Chondrocyte (in vitro differentiated cells): Measurements from ENCODE around the gene ZNF8. TPM values are rescaled to one million over a fixed set of nuclear protein-coding genes. Genes with fewer than 3 reads are reported as not detected.

Experiments
- DNase-seq: peaks from one replicate; pipeline ENCODE4 v3.0.0; 2021; ENCODE audit warnings: mixed read lengths, low spot score
- H3K27ac Mint-ChIP-seq: one replicate; pipeline ENCODE4 v1.8.0; 2021; ENCODE audit warnings: mild to moderate bottlenecking, moderate library complexity, mixed read lengths; ENCODE audit not compliant: unreplicated experiment
- H3K27me3 Mint-ChIP-seq: 2 replicates; pipeline ENCODE4 v1.8.0; 2021; ENCODE audit warnings: low read depth, mixed read lengths
- H3K36me3 Mint-ChIP-seq: 2 replicates; pipeline ENCODE4 v1.8.0; 2021; ENCODE audit warnings: low read depth, mixed read lengths
- H3K4me1 Mint-ChIP-seq: 2 replicates; pipeline ENCODE4 v1.8.0; 2021; ENCODE audit warnings: low read depth, mild to moderate bottlenecking, mixed read lengths
- H3K4me3 Mint-ChIP-seq: one replicate; pipeline ENCODE4 v1.8.0; 2021; ENCODE audit warnings: mild to moderate bottlenecking, moderate library complexity, mixed read lengths; ENCODE audit not compliant: unreplicated experiment
- H3K9me3 Mint-ChIP-seq: 2 replicates; pipeline ENCODE4 v1.8.0; 2021; ENCODE audit warnings: low read depth, mixed read lengths
- total RNA-seq: library from RNA; stranded (reverse); gene quantifications from 3 replicates; pipeline ENCODE4 v1.2.1, GENCODE V29; 2021
- TF ChIP-seq, protein P1 (sequence below): fragments of 200-600 bp; sonication (generic); IDR thresholded peaks from 2 replicates; pipeline ENCODE4 v1.5.0; 2021; ENCODE audit warnings: antibody characterized with exemption, mild to moderate bottlenecking, moderate library complexity

ZNF8 gene
- total RNA-seq, 1 donor from 2014 or later, result 8.1 TPM

DNA sequence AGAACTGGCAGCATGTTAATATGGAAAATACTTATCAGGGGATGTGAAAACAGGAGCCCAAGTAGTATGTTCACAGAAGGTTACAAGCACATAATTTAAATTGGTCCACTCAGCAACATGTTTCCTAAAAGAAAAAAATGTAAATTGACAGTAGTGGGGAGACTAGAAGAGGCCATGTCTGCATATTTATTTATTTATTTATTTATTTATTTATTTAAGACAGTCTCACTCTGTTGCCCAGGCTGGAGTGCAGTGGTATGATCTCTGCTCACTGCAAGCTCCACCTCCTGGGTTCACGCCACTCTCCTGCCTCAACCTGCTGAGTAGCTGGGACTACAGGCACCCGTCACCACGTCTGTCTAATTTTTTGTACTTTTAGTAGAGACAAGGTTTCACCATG lies 13.7 kb upstream of the ZNF8 start:
- Mint-ChIP-seq H3K36me3 (peaks cover 72% of the 10 kb centered on the region), H3K27ac (no peak overlapping the region), H3K4me3 (no peak overlapping the region), H3K27me3 (no peaks in the 10 kb centered on the region), H3K4me1 (no peaks in the 10 kb centered on the region), H3K9me3 (peaks cover 47% of the 10 kb centered on the region)
- DNase-seq, result no peak
- TF ChIP-seq, protein P1, sequence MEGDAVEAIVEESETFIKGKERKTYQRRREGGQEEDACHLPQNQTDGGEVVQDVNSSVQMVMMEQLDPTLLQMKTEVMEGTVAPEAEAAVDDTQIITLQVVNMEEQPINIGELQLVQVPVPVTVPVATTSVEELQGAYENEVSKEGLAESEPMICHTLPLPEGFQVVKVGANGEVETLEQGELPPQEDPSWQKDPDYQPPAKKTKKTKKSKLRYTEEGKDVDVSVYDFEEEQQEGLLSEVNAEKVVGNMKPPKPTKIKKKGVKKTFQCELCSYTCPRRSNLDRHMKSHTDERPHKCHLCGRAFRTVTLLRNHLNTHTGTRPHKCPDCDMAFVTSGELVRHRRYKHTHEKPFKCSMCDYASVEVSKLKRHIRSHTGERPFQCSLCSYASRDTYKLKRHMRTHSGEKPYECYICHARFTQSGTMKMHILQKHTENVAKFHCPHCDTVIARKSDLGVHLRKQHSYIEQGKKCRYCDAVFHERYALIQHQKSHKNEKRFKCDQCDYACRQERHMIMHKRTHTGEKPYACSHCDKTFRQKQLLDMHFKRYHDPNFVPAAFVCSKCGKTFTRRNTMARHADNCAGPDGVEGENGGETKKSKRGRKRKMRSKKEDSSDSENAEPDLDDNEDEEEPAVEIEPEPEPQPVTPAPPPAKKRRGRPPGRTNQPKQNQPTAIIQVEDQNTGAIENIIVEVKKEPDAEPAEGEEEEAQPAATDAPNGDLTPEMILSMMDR, result no peak

DNA sequence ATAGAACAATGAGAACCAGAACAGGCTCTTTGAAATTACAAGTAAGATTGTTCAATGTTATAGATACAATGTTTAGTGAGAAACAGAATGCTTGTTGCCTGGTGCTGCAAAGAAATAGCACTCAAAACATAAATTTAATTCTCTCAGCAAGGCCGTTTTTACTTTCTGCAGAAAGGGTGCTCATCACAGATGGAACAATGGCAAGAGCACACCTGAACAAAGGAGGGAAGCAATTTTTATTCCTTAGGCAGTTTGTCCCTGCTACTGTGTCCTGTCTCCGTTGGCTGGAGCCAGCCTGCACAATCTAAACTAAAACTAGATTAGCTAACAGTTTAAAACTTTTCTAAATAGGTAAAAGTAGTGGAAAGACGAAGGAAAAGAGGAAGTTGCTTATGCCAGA lies 10.4 kb upstream of the ZNF8 start:
- no peaks in the 10 kb centered on the region for H3K27me3 Mint-ChIP-seq
- H3K4me3 Mint-ChIP-seq, result no peak overlapping the region
- TF ChIP-seq, protein P1, result no peak
- no peaks in the 10 kb centered on the region for H3K4me1 Mint-ChIP-seq
- H3K36me3 Mint-ChIP-seq, result peaks cover 64% of the 10 kb centered on the region
- no peak overlapping the region for H3K27ac Mint-ChIP-seq
- no peak for DNase-seq
- H3K9me3 Mint-ChIP-seq, result peaks cover 30% of the 10 kb centered on the region

DNA sequence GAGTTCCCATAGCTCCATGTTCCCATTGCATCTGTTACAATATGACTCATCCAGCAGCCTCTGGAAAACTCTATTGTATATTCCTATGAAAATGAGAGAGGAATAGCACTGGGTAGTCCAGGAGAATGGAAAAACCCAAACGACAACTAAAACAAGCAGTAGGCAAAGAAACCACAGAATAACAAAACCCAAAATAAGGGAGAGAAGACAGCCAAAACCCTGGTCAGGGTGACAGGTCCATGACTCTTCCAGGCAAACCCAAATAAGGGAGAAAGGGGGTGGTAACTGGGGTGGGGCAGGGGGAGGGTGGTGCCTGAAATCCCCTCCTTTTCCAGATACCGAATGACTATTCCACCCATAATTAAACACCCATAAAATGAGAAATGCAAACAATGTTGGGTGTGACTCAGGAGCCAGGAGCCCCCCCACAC lies 4.0 kb upstream of the ZNF8 start:
- no peak overlapping the region for H3K27ac Mint-ChIP-seq
- H3K4me1 Mint-ChIP-seq, result peaks cover 19% of the 10 kb centered on the region
- H3K4me3 Mint-ChIP-seq, result no peak overlapping the region
- peaks cover 28% of the 10 kb centered on the region for H3K9me3 Mint-ChIP-seq
- H3K27me3 Mint-ChIP-seq, result no peaks in the 10 kb centered on the region
- peaks cover 43% of the 10 kb centered on the region for H3K36me3 Mint-ChIP-seq
- TF ChIP-seq, protein P1, result no peak
- no peak for DNase-seq

DNA sequence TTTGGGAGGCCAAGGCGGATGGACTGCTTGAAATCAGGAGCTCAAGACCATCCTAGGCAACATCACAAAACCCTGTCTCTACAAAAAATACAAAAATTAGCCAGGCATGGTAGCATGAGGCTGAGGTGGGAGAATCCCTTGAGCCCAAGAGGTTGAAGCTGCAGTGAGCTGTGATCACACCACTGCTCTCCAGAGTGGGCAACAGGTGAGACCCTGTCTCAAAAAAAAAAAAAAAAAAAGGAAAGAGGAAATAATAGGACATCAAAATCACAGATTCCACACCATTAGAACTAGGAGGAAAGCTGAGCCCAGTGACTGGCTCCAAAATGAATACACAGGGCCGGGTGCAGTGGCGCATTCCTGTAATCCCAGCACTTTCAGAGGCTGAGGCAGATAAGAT lies 3.2 kb upstream of the ZNF8 start:
- no peaks in the 10 kb centered on the region for H3K27me3 Mint-ChIP-seq
- no peak for DNase-seq
- H3K27ac Mint-ChIP-seq, result no peak overlapping the region
- peaks cover 22% of the 10 kb centered on the region for H3K9me3 Mint-ChIP-seq
- peaks cover 37% of the 10 kb centered on the region for H3K36me3 Mint-ChIP-seq
- H3K4me1 Mint-ChIP-seq, result peaks cover 26% of the 10 kb centered on the region
- TF ChIP-seq, protein P1, result no peak
- no peak overlapping the region for H3K4me3 Mint-ChIP-seq

DNA sequence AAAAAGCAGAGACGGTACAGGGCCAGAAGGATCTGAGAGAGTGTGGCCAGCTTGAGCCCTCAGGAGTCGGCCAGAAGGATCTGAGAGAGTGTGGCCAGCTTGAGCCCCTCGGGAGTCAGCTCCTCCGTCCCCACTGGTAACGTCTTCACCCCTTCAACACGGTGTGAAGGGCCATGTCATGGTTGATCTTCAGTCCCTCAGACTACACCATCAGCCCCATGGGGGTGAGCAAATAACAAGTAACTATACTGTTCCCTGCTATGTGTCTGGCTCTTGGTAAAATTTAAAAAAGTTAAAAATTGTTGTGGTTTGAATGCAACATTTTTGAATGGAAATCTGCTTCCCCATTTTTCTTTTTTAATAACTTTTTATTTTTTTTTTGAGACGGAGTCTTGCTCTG lies 1.6 kb upstream of the ZNF8 start:
- Mint-ChIP-seq H3K36me3 (peaks cover 22% of the 10 kb centered on the region), H3K27ac (no peak overlapping the region), H3K9me3 (peaks cover 14% of the 10 kb centered on the region), H3K4me1 (peaks cover 41% of the 10 kb centered on the region), H3K27me3 (no peaks in the 10 kb centered on the region), H3K4me3 (peak overlapping the region; percentile 93)
- TF ChIP-seq, protein P1, result no peak
- no peak for DNase-seq
